LoVo (cell line): ENCODE results near the gene GPR68.
"Not testable (repeated sequence)": the region's sequence is repeated elsewhere in the genome, so short reads cannot be mapped to it uniquely, and the experiment has no call there.

Source experiments
- DNase-seq: peaks from one replicate; pipeline ENCODE4 v3.0.0-alpha.2; 2016; ENCODE audit warnings: low spot score

GPR68 gene

GRCh38 chr14:91272341-91273272, 28.1 kb upstream of the GPR68 start:
- no peak for DNase-seq

DNA sequence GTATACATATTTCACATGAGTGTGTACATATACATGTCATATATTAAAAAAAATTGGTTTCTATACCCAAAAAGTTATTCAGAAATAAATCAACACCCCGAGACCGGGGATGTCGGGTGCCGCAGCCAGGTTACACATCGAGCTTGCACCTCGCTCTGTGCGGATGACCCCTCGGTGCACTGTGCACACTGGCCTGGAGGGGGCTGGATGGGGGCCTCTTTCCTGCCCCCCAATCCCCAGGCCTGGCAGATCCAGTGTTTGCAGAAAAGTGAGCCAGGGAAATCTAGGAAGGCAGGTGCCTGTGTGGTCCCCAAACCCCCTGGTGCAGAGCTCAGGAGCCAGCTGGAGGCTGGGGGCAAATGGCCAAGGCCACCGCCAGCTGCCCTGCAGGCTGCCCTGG, 27.1 kb upstream of the GPR68 start:
- DNase-seq, result no peak

DNA sequence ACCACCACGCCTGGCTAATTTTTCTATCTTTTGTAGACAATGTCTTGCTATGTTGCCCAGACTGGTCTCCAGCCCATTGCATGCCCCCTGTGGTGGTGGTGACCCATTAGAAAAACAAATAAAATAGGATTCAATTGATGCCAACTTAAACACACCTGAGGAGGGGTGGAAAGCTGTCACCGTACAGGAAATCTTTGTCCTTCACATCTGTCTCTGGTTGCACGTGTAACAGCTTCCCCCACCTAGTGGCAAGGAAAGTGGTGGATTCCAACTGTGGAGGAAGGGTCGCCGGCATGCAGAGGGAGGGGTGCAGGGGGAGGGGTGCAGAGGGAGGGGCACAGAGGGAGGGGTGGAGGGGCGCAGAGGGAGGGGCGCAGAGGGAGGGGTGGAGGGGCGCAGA, 26.1 kb upstream of the GPR68 start:
- no peak for DNase-seq

GRCh38 chr14:91270188-91270587, 25.7 kb upstream of the GPR68 start:
- no peak for DNase-seq

DNA sequence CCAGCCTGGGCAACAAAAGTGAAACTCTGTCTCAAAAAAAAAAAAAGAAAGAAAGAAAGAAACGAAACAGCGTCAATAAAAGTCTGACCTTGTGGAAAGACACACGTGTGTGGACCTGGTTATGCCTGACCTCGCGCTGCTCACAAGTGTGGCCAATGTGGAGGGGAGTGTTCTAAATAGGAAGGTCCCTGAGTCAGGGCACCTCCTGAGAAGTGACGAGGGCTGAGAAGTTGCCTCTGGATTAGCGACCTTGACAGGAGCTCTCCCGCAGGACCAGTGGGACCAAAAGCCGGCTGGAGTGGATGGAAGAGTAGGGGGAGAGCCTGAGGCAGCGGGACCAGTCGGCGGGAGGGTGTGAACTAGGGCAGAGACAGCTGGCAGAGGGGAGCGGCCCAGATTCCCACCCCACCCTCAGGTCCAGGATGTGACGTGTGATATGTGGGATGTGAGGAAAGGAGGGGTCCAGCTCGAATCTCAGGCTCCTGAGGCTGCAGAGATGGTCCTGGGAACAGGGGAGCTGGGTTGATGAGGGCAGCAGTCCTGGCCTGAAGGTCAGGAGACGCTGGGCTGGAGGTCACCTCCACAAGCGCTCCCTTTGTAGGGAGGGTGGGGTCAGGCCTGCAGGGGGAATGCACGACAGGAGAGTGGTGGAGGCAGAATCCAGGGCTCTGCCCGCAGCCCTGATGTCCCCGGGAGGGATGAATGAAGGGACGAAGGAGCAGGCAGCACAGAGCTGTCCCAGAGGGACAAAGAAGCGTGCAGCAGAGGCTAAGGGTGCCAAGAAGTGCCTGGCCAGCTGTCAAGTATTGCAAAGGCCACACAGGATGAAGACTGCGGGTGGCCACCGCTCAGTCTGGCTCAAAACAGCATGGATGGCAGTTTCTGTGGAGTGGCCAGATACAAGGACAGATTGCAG, 24.8 kb upstream of the GPR68 start:
- no peak for DNase-seq

GRCh38 chr14:91267965-91268437, 23.5 kb upstream of the GPR68 start:
- no peak for DNase-seq

DNA sequence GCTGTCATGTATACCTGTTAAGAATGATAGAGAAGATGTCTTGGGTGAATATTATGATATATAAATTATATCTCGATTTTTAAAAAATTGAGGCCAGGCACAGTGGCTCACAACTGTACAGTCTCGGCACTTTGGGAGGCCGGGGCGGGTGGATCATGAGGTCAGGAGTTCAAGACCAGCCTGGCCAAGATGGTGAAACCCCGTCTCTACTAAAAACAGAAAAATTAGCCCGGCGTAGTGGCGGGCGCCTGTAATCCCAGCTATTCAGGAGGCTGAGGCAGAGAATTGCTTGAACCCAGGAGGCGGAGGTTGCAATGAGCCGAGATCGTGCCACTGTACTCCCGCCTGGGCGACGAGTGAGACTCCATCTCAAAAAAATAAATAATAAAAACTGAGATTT, 21.8 kb upstream of the GPR68 start:
- DNase-seq, result not testable (repeated sequence)

DNA sequence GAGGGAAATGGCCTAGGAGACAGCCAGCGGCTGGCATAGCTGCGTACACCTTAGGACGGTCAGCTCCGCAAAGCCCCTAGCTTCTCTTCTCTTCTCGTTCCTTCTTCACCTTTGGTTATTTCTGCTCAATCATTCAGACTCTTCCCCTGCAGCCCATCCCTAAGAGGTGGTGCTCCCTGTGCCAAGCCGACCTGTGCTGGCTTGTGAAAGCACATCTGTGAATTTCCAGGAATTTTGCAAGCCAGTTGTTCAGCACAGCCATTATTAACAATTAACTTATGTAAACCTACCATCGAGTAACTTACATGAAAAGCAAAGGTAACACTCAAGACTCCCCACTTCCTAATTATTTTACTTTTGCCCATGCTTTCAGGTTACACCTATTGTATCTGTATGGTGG, 20.9 kb upstream of the GPR68 start:
- no peak for DNase-seq

GRCh38 chr14:91264151-91265150, 19.9 kb upstream of the GPR68 start:
- no peak for DNase-seq

- DNase-seq, result no peak
These were observed 18.8 kb upstream of the GPR68 start for GRCh38 chr14:91263329-91263728.

GRCh38 chr14:91261986-91262549, 17.6 kb upstream of the GPR68 start:
- no peak for DNase-seq

DNA sequence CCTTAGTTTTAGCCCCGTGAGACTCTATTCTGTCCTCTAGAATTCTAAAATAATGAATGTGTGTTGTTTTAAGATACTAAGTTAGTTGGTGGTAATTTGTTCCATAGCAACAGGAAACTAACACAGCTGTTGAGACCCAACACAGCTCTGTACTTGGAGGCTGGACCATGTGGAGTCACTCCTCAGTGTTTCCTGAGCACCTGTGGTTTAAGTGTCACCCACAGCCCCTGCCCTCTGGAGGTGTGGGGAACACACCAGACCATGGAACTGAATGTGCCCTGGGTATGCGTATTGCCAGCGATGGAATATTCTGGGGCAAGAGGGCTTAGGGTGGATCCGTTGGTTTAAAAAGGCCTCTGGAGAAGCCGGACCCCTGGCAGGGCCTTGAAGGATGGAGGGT, 16.6 kb upstream of the GPR68 start:
- no peak for DNase-seq

GRCh38 chr14:91258876-91259275, 14.4 kb upstream of the GPR68 start:
- DNase-seq, result no peak

- peak; percentile 39 for DNase-seq
These were observed 13.6 kb upstream of the GPR68 start for GRCh38 chr14:91258011-91258618.

- no peak for DNase-seq
These were observed 13.0 kb upstream of the GPR68 start for GRCh38 chr14:91257328-91258010.

DNA sequence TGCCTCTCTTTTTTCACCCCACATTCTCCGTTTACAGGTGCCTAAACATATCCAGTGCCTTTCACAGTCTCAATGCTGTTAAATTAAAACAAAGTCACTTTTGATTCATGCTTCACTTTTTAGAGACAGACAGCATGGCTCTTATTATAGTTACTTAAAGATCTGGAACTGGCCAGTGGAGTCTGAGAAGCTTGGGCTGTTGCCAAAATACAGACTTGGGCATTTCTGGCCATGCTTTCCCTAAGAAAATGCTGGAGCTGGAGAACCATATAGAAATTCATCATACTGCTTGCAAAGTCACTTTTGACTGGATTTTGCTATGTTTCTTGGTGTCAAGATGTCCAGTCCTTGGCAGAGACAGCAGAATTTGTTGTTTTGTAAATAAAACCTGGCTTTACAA, 12.2 kb upstream of the GPR68 start:
- no peak for DNase-seq

GRCh38 chr14:91255026-91255695, 10.7 kb upstream of the GPR68 start:
- DNase-seq, result no peak

GRCh38 chr14:91254461-91254860, 10.0 kb upstream of the GPR68 start:
- no peak for DNase-seq

DNA sequence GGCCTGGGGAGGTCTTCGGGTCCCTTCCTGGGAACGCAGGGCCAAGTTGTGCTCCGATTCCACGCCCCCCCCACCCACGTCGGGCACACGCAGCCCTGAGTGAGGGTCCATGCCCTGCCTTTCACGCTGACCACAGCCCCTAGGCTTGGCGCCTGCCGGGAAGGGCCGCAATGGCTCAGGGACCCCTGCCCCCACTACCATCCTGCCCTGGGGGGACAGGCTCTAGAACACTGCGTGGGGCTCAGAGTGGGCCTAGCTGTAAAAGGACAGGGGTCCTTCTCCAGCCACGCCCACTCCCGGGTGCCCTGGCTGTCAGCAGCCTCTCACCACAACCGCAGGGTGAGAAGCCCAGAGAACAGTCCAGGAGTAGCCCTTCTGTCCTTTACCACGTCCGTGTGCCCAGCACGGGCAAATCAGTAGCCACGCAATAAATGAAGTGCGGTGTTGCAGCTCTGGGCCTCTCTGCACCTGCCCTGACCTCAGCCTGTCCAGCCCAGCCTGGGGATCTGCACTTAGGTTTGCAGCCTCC, 9.4 kb upstream of the GPR68 start:
- DNase-seq, result no peak
